Cardiac muscle cell (in vitro differentiated cells and primary cell): Measurements from ENCODE around the gene SERTAD1. TPM values are rescaled to one million over a fixed set of nuclear protein-coding genes. Genes with fewer than 3 reads are reported as not detected.

Source experiments
- DNase-seq, 2 donors: peaks; one replicate each; pipeline versions ENCODE4 v3.0.0 to v3.0.0-alpha.2; 2010 to 2017; ENCODE audit warnings: low read depth in 1 of 2, low spot score in 1 of 2
- H3K27ac ChIP-seq: fragments of 200-600 bp; sonication (generic); 2 replicates; pipeline ENCODE4 v1.5.1; 2016
- H3K27me3 ChIP-seq: fragments of 200-600 bp; sonication (generic); 2 replicates; pipeline ENCODE4 v1.6.0; 2016; ENCODE audit warnings: control low read depth
- H3K36me3 ChIP-seq: fragments of 200-600 bp; sonication (generic); 2 replicates; pipeline ENCODE4 v1.5.1; 2016; ENCODE audit warnings: control low read depth
- H3K4me1 ChIP-seq: fragments of 200-600 bp; sonication (generic); 2 replicates; pipeline ENCODE4 v1.8.1; 2017; ENCODE audit warnings: low read depth, mild to moderate bottlenecking, mixed run types
- H3K4me3 ChIP-seq: fragments of 200-600 bp; sonication (generic); 2 replicates; pipeline ENCODE4 v1.5.1; 2016; ENCODE audit warnings: mild to moderate bottlenecking
- H3K9me3 ChIP-seq: fragments of 200-600 bp; sonication (generic); 2 replicates; pipeline ENCODE4 v1.5.1; 2017; ENCODE audit warnings: low read depth, mild to moderate bottlenecking, control low read depth
- CTCF ChIP-seq: IDR thresholded peaks from 2 replicates; pipeline ENCODE4 v1.5.1; 2012; ENCODE audit warnings: low read depth, mild to moderate bottlenecking, low read length
- polyA plus RNA-seq: library from polyadenylated mRNA; unstranded; fragments of >200 nt; fragmentation: Nextera tagmentation; extraction: Ambion mirVana; gene quantifications from 2 replicates; pipeline ENCODE4 v1.2.1, GENCODE V29; 2016
- total RNA-seq: library from RNA; depleted of rRNA; stranded (reverse); fragments of >200 nt; gene quantifications from 2 replicates; pipeline ENCODE4 v1.2.3, GENCODE V29; 2016

The SERTAD1 gene
- total and polyA plus RNA-seq, 2 experiments from 2014 or later = 18.8 to 19.5 TPM

GRCh38 chr19:40392123-40392522 is 33.7 kb downstream of the SERTAD1 start:
- no peaks in the 10 kb centered on the region for H3K4me1 ChIP-seq
- no peak for TF ChIP-seq CTCF
- no peak for DNase-seq

GRCh38 chr19:40390084-40390742 is 35.6 kb downstream of the SERTAD1 start, which contains the start of gene HIPK4:
HIPK4 (minus strand) TSS chr19:40390181; CDS start chr19:40389902, 279 bp downstream.
- no peaks in the 10 kb centered on the region for H3K9me3 ChIP-seq
- H3K4me1 ChIP-seq = no peaks in the 10 kb centered on the region
- no peak within 1 kb of the TSS for H3K27ac ChIP-seq
- no peak for TF ChIP-seq CTCF
- no peaks in the 10 kb centered on the region for H3K36me3 ChIP-seq
- H3K27me3 ChIP-seq = no peaks in the 10 kb centered on the region
- H3K4me3 ChIP-seq = no peak within 1 kb of the TSS
- DNase-seq = no peak

More at GRCh38 chr19:40392123-40392522, 33.7 kb downstream of the SERTAD1 start:
- Histone ChIP-seq H3K9me3 (no peaks in the 10 kb centered on the region), H3K4me3 (no peak overlapping the region), H3K27me3 (no peaks in the 10 kb centered on the region), H3K36me3 (no peaks in the 10 kb centered on the region), H3K27ac (no peak overlapping the region)

GRCh38 chr19:40389404-40390083 is 36.2 kb downstream of the SERTAD1 start:
- no peaks in the 10 kb centered on the region for H3K27me3 ChIP-seq
- DNase-seq = no peak
- no peaks in the 10 kb centered on the region for H3K36me3 ChIP-seq
- H3K4me3 ChIP-seq = no peak overlapping the region
- H3K4me1 ChIP-seq = no peaks in the 10 kb centered on the region
- H3K9me3 ChIP-seq = no peaks in the 10 kb centered on the region
- TF ChIP-seq CTCF = no peak
- no peak overlapping the region for H3K27ac ChIP-seq

DNA sequence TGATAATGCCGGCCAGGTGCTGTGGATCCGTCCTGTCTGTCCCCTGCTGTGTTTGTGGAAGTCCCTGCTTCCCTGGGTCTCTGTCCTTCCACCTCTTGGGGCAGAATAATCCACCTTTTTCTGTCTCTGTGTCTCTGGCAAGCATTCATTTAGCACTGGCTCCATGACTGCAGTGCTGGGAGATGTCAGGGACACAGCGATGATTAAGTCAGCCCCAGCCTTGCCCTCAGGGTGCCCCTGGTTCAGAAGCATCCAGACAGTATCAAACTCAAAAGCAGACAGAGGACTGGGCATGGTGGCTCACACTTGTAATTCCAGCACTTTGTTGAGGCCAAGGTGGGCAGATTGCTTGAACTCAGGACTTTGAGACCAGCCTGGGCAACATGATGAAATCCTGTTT is 37.3 kb downstream of the SERTAD1 start:
- Histone ChIP-seq H3K4me1 (no peaks in the 10 kb centered on the region), H3K27ac (no peak overlapping the region), H3K36me3 (no peaks in the 10 kb centered on the region), H3K27me3 (no peaks in the 10 kb centered on the region), H3K9me3 (no peaks in the 10 kb centered on the region), H3K4me3 (no peak overlapping the region)
- no peak for TF ChIP-seq CTCF
- no peak for DNase-seq

DNA sequence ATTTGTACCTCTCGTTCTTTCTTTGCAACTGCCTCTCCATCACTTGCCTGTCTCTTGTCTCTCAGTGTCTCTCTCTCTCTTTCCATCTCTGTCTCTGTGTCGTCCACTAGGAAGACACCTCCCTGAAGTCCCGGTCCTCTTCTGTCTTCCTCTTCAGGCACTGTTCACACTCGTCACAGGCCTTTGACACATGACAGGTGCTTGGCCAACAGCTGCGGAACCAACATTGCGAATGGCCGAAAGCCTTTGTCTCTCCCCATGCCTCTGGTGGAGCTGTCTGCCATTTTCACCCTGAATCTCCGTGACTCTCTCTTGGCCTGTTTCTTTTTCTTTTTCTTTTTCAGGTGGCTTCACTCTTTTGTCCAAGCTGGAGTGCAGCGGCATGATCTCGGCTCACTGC is 38.6 kb downstream of the SERTAD1 start:
- Histone ChIP-seq H3K4me1 (no peaks in the 10 kb centered on the region), H3K27ac (no peak overlapping the region), H3K36me3 (no peaks in the 10 kb centered on the region), H3K27me3 (no peaks in the 10 kb centered on the region), H3K4me3 (no peak overlapping the region), H3K9me3 (no peaks in the 10 kb centered on the region)
- no peak for DNase-seq
- TF ChIP-seq CTCF = no peak
